ENCODE results near the gene JMJD8. TPM values are rescaled to one million over a fixed set of nuclear protein-coding genes. Genes with fewer than 3 reads are reported as not detected.
A peak's percentile ranks its signal among the peaks of the same experiment; 100 is the strongest.

JMJD8 gene
- total and polyA plus RNA-seq, 9 of the 15 experiments (the other 6 are each of a cell fraction or from before 2014, with no cell fraction given): 1.2 to 50.6 (median 29.3) TPM

DNA sequence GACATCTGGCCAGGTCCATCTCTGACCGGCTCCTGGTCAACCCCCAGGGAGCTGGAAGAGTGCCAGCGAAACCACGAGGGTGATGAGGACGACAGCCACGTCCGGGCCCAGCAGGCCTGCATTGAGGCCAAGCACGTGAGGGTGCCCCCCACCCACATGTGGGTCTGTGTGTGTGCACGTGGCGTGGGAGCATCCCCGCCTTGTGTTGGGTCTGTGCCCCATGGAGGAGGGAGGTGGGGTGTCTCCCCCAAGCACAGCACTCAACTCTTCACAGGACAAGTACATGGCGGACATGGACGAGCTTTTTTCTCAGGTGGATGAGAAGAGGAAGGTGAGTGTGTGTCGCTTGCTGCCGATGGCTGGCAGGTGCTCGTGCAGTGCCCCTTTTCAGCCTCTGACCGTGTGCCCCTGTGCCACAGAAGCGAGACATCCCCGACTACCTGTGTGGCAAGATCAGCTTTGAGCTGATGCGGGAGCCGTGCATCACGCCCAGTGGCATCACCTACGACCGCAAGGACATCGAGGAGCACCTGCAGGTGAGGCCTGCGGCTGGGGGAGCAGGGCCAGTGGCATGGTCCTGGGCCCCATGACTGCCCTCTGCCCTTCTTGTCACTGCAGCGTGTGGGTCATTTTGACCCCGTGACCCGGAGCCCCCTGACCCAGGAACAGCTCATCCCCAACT, 2.2 kb downstream of the JMJD8 start (continued):
- TF ChIP-seq NFIX (CRISPR knock-in tag; IDR thresholded peaks at IDR 0.05; ENCODE audit: low read depth): peak; percentile 4; the same call in 1 of the 2 replicates
- TF ChIP-seq E4F1 (CRISPR knock-in tag; IDR thresholded peaks at IDR 0.05; ENCODE audit: borderline replicate concordance): no peak
- peak; percentile 65; the same call in 1 of the 2 replicates for TF ChIP-seq RNF2 (IDR thresholded peaks at IDR 0.05)
- 0 out of 2 replicates have a peak, but pooled peaks have one; percentile 42 for TF ChIP-seq ARID4B (CRISPR knock-in tag; IDR thresholded peaks at IDR 0.05)
- no peak for TF ChIP-seq ZNF134 (CRISPR knock-in tag; conservative IDR thresholded peaks at IDR 0.05)
- no peak for TF ChIP-seq DMBX1 (CRISPR knock-in tag; IDR thresholded peaks at IDR 0.05; ENCODE audit: borderline replicate concordance)
- TF ChIP-seq, protein P1, sequence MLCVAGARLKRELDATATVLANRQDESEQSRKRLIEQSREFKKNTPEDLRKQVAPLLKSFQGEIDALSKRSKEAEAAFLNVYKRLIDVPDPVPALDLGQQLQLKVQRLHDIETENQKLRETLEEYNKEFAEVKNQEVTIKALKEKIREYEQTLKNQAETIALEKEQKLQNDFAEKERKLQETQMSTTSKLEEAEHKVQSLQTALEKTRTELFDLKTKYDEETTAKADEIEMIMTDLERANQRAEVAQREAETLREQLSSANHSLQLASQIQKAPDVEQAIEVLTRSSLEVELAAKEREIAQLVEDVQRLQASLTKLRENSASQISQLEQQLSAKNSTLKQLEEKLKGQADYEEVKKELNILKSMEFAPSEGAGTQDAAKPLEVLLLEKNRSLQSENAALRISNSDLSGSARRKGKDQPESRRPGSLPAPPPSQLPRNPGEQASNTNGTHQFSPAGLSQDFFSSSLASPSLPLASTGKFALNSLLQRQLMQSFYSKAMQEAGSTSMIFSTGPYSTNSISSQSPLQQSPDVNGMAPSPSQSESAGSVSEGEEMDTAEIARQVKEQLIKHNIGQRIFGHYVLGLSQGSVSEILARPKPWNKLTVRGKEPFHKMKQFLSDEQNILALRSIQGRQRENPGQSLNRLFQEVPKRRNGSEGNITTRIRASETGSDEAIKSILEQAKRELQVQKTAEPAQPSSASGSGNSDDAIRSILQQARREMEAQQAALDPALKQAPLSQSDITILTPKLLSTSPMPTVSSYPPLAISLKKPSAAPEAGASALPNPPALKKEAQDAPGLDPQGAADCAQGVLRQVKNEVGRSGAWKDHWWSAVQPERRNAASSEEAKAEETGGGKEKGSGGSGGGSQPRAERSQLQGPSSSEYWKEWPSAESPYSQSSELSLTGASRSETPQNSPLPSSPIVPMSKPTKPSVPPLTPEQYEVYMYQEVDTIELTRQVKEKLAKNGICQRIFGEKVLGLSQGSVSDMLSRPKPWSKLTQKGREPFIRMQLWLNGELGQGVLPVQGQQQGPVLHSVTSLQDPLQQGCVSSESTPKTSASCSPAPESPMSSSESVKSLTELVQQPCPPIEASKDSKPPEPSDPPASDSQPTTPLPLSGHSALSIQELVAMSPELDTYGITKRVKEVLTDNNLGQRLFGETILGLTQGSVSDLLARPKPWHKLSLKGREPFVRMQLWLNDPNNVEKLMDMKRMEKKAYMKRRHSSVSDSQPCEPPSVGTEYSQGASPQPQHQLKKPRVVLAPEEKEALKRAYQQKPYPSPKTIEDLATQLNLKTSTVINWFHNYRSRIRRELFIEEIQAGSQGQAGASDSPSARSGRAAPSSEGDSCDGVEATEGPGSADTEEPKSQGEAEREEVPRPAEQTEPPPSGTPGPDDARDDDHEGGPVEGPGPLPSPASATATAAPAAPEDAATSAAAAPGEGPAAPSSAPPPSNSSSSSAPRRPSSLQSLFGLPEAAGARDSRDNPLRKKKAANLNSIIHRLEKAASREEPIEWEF (CRISPR knock-in tag; IDR thresholded peaks at IDR 0.05): no peak
- peak; percentile 95 for TF ChIP-seq L3MBTL2 (IDR thresholded peaks at IDR 0.05)
- TF ChIP-seq, protein P2, sequence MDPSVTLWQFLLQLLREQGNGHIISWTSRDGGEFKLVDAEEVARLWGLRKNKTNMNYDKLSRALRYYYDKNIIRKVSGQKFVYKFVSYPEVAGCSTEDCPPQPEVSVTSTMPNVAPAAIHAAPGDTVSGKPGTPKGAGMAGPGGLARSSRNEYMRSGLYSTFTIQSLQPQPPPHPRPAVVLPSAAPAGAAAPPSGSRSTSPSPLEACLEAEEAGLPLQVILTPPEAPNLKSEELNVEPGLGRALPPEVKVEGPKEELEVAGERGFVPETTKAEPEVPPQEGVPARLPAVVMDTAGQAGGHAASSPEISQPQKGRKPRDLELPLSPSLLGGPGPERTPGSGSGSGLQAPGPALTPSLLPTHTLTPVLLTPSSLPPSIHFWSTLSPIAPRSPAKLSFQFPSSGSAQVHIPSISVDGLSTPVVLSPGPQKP (CRISPR knock-in tag; IDR thresholded peaks at IDR 0.05): no peak
- TF ChIP-seq CBFB (CRISPR knock-in tag; IDR thresholded peaks at IDR 0.05): peak; percentile 45; the same call in 1 of the 2 replicates

Measured in K562 (cell line).